Kidney (tissue), 14 donors: ENCODE data around the gene CEP135. TPM values are rescaled to one million over a fixed set of nuclear protein-coding genes. Genes with fewer than 3 reads are reported as not detected.
A peak's percentile ranks its signal among the peaks of the same experiment; 100 is the strongest.

Experiments used
- DNase-seq, 5 donors: peaks; one replicate each; pipeline ENCODE4 v3.0.0-alpha.2; 2013 to 2020
- FAIRE-seq: peaks from 2 replicates; lab custom pipeline; 2012; peaks lifted over from hg19 to GRCh38; lab: Jason Lieb, UNC
- H3K27ac ChIP-seq, 2 donors: one replicate each; pipeline ENCODE4 v1.7.0; 2013; ENCODE audit warnings: low read depth in 2 of 2, low read length in 2 of 2, inconsistent platforms in 1 of 2
- H3K27me3 ChIP-seq: one replicate; pipeline ENCODE4 v1.7.1; 2013; ENCODE audit warnings: low read length, inconsistent platforms; ENCODE audit not compliant: control insufficient read depth, insufficient read depth
- H3K36me3 ChIP-seq, 3 donors: one replicate each; pipeline versions ENCODE4 v1.7.0 to v1.7.1; 2013; ENCODE audit warnings: low read length in 3 of 3, control low read depth in 1 of 3, inconsistent platforms in 1 of 3; ENCODE audit not compliant: insufficient read depth in 3 of 3, control insufficient read depth in 2 of 3
- H3K4me1 ChIP-seq, 3 donors: one replicate each; pipeline versions ENCODE4 v1.7.0 to v1.7.1; 2013; ENCODE audit warnings: low read length in 3 of 3, inconsistent platforms in 1 of 3, low read depth in 1 of 3; ENCODE audit not compliant: control insufficient read depth in 2 of 3, insufficient read depth in 2 of 3
- H3K4me3 ChIP-seq, 3 donors: one replicate each; pipeline versions ENCODE4 v1.7.0 to v1.8.1; 2013; ENCODE audit warnings: low read length in 3 of 3, control low read depth in 1 of 3, inconsistent platforms in 1 of 3
- H3K9ac ChIP-seq, 3 donors: one replicate each; pipeline versions ENCODE4 v1.7.0 to v1.7.1; 2013; ENCODE audit warnings: low read length in 3 of 3, control low read depth in 1 of 3, inconsistent platforms in 1 of 3
- H3K9me3 ChIP-seq, 3 donors: one replicate each; pipeline versions ENCODE4 v1.7.0 to v1.7.1; 2013; ENCODE audit warnings: low read length in 3 of 3, control low read depth in 1 of 3, inconsistent platforms in 1 of 3; ENCODE audit not compliant: control insufficient read depth in 2 of 3, insufficient read depth in 1 of 3
- CTCF ChIP-seq: IDR thresholded peaks from 3 replicates; pipeline ENCODE4 v1.5.1; 2012; ENCODE audit warnings: mild to moderate bottlenecking, moderate library complexity, borderline replicate concordance; ENCODE audit not compliant: insufficient read depth; ENCODE audit errors: extremely low read depth
- intact Hi-C: fragments of 100-400 bp; cut with DNase I; formaldehyde crosslinking; loops from one replicate; pipeline ENCODE4 v1.11.1; 2022
- polyA plus RNA-seq: library from polyadenylated mRNA; stranded (reverse); fragments of 350-450 nt; fragmentation: Illumina TruSeq; extraction: RNeasy Lipid Tissue Mini Kit (QIAGEN cat#74804); gene quantifications from one replicate; pipeline ENCODE4 v1.2.3, GENCODE V29; 2014; ENCODE audit warnings: low read depth, low replicate concordance; ENCODE audit not compliant: insufficient read depth
- total RNA-seq: library from RNA; stranded (reverse); fragmentation: NEBNext Ultra II Directional; extraction: Animal tissue kit (Norgen Biotek cat#: 25700); gene quantifications from one replicate; pipeline ENCODE4 v1.2.1, GENCODE V29; 2021
- donor health status: control.
- donor health status: control.
- donor health status: control.
- donor health status: control.
- donor health status: control.
- donor health status: DM: yes; HTN: yes; CAD: no.
- donor health status: Normal renal cell carcinoma (clear cell type).

The CEP135 gene
- total and polyA plus RNA-seq, 2 donors from 2014 or later, result 2.3 to 9.2 TPM

GRCh38 chr4:56050625-56051024 lies 101.9 kb downstream of the CEP135 start:
- intact Hi-C loops, result no loop called here
- H3K27me3 ChIP-seq, result no peaks in the 10 kb centered on the region
- H3K27ac ChIP-seq, result no peak overlapping the region
- no peaks in the 10 kb centered on the region for H3K9me3 ChIP-seq
- FAIRE-seq (no peak), DNase-seq (peak in 1 of 5 donors; percentile 46)
- peak overlapping the region in 1 of 3 donors; percentile 27 for H3K4me3 ChIP-seq
- H3K9ac ChIP-seq, result peak overlapping the region in 1 of 3 donors; percentile 50
- peaks cover 0 to 5% (median 3%) of the 10 kb centered on the region in 3 donors for H3K4me1 ChIP-seq
- no peak for TF ChIP-seq CTCF
- no peaks in the 10 kb centered on the region for H3K36me3 ChIP-seq

GRCh38 chr4:56051029-56051709 lies 102.4 kb downstream of the CEP135 start:
- Histone ChIP-seq H3K27me3 (no peaks in the 10 kb centered on the region), H3K9me3 (no peaks in the 10 kb centered on the region), H3K4me1 (peaks cover 0 to 5% (median 5%) of the 10 kb centered on the region in 3 donors), H3K27ac (no peak overlapping the region), H3K4me3 (no peak overlapping the region), H3K9ac (no peak overlapping the region), H3K36me3 (no peaks in the 10 kb centered on the region)
- no peak for DNase-seq
- no peak for FAIRE-seq
- intact Hi-C loops, result no loop called here
- no peak for TF ChIP-seq CTCF

- no peak overlapping the region for H3K9ac ChIP-seq
- TF ChIP-seq CTCF, result no peak
- no peaks in the 10 kb centered on the region for H3K36me3 ChIP-seq
- H3K27ac ChIP-seq, result no peak overlapping the region
- no peaks in the 10 kb centered on the region for H3K9me3 ChIP-seq
- H3K4me1 ChIP-seq, result peaks cover 0 to 5% (median 5%) of the 10 kb centered on the region in 3 donors
- H3K4me3 ChIP-seq, result no peak overlapping the region
- DNase-seq (no peak), FAIRE-seq (no peak)
- intact Hi-C loops, result no loop called here
- no peaks in the 10 kb centered on the region for H3K27me3 ChIP-seq
Measured at GRCh38 chr4:56051710-56052075, 102.9 kb downstream of the CEP135 start.
